Measurements from ENCODE around the gene SLC24A3.

- no peak for TF ChIP-seq OSR1 (CRISPR knock-in tag; IDR thresholded peaks at IDR 0.05)
- no peak for TF ChIP-seq SNAI2 (CRISPR knock-in tag; IDR thresholded peaks at IDR 0.05)
- TF ChIP-seq ARNTL (CRISPR knock-in tag; IDR thresholded peaks at IDR 0.05; ENCODE audit: borderline replicate concordance, low read depth): no peak
- TF ChIP-seq GLIS3 (CRISPR knock-in tag; IDR thresholded peaks at IDR 0.05): no peak
Observed at GRCh38 chr20:19725814-19726525, 513.5 kb downstream of the SLC24A3 start.
